Measurements from ENCODE around the gene VAC14.
"Not testable (repeated sequence)": the region's sequence is repeated elsewhere in the genome, so short reads cannot be mapped to it uniquely, and the experiment has no call there.

Gene VAC14

DNA sequence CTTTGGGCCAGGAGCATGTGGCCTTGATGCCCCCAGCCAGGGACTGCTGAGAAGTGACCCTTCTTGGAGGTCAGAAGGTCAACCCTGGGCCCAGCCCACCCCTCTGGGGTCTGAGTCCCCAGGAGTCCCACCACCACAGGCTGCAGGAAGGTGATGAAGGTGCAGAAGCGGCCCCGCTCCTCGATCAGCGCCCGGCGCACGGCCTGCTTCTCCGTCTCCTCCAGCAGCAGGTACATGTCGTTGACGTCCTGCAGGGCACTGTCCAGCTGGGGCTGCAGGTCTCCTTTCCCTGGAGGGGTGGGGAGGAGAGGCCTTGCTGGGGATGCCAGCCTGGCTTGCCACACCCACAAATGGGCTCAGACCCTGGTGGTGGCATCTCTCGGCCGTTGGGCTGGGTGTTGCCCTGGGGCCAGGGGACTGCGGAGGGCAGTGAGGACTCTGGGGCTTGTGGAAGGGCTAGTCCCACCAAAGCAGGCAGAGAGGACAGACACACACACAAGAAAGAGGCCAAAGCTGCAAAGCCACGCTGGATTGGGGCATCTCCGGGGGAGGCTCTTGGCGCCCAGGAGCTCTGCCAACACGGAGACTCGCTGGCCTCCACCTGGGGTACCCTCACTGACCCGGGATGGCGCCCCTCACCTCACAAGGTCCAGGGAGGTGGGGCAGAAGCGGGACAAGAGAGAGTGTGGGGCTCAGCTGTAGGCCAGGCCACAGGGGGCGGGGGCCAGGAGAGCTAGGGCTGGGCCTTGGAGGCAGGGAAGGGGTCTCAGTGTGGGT lies 122.6 kb downstream of the VAC14 start:
- no peak for DNase-seq

DNA sequence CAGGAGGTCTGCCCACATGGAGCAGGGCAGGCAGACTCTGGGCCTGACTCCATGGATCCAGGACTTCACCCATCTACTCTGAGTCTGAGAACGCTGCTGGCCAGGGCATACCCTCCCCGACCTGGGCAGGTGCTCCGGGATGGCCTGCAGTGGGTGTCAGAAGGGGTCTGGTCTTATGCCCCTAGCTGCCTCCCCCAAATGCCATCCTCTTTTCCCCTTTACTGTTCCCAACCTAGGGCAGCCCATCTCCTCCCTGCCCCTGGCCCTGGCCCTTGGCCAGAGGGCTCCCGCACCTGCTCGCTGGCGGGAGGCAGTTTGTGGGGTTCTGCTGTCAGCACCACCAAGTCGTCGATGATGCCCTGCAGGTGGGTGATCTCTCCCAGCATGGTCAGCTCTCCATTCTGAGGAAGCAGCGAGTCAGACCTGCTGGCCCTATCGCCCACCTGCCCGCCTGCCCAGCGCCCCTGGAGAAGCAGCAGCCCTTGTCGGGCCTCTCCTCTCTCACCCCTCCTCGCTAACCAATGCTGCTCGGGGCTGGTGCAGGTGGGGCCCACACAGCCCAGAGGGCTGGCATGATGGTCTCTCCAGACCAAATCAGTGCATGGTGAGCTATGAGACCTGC lies 123.3 kb downstream of the VAC14 start:
- DNase-seq: no peak

GRCh38 chr16:70676675-70677498 lies 124.1 kb downstream of the VAC14 start:
- no peak for DNase-seq

DNA sequence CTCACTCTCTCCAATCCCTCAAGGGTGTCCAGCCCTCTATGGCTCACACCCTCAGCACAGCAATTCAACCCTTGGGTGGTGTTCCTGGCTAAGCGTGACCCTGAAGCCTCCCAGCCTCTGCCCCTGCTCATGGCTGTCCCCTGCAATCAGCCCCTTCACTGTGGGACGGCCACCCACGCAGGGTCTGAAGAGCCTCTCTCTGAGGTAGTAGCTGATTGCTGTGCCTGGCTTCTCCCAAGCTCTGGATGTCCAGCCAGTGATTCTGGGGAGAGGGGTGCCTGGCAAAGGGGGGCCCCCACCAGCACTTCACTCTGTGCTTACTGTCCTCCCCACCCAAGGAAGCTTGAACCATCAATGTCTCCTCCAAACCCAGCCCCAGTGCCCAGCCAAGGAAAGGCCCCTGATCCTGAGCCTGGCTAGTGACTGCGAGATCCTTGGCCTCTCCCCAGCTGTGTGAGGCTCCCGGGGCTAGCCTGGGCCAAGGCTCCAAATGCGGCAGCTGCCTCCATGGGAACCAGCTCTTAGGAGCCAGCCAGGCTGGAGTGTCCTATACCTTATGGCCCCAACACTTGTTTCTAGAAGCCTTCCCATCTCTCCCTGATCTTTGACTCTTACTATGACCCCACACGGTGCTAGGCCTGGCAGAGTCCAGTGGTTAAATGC lies 125.0 kb downstream of the VAC14 start:
- DNase-seq: no peak

DNA sequence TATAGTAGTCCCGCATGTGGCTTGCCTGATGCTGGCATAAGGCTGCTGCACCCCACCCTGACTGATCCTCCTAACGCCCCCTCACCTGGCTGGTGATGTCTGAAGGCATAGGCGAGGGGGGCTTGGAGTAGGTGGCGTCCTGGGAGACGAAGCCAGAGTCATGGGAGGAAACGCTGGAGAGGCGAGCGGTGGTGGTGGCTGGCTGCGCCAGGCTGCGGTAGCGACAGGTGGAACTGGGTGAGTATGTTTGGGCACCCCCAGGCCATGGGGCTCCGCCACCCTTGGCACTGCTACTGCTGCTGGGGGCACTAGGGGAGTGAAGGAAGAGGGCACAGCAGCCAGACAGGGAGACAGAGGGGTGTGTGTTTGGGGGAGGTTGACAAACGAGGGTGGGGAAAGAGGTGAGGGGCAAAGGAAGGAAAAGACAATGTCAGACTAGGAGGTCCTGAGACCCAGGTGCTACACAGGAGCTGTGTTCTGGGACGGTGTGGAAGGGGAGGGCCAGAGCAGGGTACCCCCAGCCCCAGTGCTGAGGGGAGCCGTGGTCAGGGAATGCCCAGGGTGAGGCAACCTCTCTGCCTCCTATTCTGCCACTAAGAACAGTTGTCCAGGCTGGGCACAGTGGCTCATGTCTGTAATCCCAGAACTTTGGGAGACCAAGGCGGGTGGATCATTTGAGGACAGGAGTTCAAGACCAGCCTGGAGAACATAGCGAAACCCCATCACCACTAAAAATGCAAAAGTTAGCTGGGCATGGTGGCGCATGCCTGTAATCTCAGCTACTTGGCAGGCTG lies 126.5 kb downstream of the VAC14 start:
- DNase-seq: no peak

DNA sequence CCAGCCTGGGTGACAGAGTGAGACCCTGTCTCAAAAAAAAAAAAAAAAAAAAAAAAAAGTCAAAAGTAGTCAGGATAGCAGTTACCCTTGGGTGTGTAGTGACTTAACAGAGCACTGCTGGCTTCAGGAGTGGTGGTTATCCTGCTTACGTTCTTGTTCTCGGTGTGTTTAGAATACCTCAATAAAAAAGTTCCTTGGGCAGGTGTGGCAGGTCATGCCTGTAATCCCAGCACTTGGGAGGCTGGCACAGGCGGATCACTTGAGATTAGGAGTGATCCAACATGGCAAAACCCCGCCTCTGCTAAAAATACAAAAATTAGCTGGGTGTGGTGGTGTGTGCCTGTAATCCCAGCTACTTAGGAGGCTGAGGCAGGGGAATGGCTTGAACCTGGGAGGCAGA lies 130.0 kb downstream of the VAC14 start:
- not testable (repeated sequence) for DNase-seq

DNA sequence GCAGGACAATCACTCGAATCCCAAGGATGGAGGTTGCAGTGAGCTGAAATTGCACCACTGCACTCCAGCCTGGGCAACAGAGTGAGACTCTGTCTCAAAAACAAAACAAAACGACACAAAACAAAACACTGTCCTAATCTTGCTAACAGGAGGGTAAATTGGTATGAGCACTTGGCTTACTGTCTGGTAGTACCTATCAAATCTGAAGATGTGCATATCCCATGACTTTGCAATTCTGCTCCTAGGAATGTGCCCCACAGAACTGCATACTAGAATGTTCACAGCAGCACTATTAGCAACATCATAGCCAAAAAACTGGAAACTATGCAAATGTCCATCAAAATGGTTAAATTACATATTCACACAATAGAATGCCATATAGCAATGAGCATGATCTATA lies 130.8 kb downstream of the VAC14 start:
- no peak for DNase-seq

- DNase-seq: no peak
Measured at GRCh38 chr16:70665806-70666735, 134.9 kb downstream of the VAC14 start.

GRCh38 chr16:70665113-70665694 lies 135.8 kb downstream of the VAC14 start:
- DNase-seq: no peak

GRCh38 chr16:70664325-70665112 lies 136.4 kb downstream of the VAC14 start:
- no peak for DNase-seq

- no peak for DNase-seq
Measured at GRCh38 chr16:70663524-70664324, 137.2 kb downstream of the VAC14 start.

DNA sequence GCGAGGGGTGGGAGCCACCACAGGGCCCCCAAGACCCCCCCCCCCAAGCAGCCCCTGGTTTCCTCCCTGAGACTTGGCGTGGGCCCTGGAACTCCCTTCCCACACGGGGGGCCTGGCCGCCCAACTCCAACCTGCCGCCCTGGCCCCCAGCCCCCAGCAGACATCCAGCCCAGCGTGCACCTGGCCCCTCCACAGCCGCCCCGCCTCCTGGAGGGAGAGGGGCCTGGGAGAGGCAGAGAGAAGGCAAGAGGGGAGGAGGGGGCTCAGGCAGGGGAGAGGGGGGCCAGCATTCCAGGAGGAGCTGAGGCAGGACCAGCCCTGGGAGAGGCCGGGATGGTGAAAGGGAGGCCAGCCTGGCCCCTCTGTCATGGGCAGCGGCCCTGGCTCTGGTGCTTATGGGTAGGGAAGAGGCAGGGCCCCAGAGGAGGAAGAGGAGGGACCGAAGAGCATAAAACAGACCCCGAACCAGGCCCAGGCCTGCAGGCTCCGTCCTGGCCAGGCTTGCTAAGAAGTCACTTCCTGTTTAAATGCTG lies 137.9 kb downstream of the VAC14 start:
- no peak for DNase-seq

DNA sequence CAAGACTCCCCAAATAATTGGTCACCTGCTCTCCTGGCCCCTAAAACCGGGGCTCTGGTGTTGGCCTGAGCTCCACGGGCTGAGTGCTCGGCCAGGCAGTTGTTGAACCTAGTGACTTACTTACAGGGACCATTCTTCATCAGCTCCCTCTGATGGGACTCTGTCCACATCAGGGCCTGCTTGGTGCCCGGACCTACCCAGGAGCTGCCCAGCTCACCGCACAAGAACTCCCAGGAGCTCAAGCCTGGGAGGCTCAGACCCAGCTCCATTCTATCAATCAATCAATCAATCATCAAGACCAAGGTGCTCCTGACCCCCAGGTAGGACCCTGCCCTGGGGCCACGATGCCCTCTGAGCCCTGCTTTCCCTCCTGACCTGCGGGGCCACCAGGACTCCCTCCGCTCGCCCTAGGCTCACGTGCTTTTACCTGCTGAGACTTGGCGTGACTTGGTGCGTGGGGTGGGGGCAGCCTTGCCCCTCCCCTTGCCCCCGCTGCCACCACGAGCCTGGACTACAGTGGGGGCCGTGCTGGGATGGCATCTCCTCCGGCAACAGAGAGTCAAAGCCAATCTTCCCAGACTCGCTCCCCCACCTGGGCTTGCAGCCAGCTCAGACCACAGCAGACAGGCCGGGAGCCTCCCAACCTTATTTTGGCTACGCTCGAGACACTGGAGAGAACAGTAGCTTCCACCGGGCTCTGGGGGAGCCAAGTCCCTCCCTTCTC lies 138.9 kb downstream of the VAC14 start:
- DNase-seq: no peak

DNA sequence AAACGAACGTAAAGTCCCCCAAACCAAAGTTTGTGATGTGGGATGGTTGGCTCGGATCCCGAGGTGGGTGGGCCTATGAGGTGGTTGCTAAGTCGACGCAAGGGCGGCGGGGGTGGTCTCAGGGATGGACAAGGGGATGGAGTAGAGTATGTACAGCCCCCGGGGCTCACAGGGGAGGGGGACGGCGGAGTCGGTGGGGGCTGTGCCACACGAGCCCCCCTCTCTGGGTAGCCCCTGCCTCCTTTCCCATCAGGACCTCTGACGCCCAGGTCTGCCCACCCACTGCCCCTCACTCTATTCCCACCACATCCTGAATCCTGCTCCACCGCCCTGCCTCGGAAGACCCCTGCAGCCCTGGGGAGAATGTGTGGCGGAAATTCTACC lies 139.4 kb downstream of the VAC14 start:
- no peak for DNase-seq

DNA sequence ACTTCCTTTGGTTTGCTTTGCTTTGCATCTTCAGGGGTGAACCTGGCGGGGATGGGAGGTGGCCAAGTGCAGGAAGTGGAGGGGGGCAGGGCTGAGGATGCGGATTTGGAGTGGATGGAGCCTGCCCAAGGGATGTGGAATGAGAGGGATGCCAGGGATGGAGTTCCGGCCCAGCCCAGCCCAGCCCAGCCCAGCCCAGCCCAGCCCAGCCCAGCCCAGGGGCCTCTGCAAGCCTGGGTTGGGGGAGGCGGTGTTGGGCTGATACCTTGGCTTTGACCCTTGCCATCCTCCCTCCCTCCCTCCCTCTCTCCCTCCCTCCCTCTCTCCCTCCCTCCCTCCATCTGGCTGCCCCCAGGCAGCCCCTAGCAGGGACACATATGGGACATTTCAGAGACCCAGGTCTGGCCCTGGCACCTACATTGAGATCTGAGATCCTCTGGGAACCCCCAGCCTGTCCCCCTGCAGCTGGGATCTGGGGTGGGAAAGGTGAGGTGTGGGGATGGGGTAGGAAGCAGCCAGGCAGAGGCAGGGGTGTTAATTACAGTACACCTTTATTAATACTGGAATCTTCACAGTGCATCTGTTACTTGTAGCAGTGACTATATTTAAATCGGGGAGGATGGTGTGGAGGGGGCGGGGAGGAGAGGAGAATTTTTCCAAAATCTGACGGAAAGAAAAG lies 140.1 kb downstream of the VAC14 start:
- no peak for DNase-seq

GRCh38 chr16:70659953-70660671 lies 140.8 kb downstream of the VAC14 start:
- DNase-seq: no peak

GRCh38 chr16:70659546-70659945 lies 141.4 kb downstream of the VAC14 start:
- DNase-seq: no peak

Measured in HCEC 1CT (cell line).